RWPE2 (cell line): ENCODE data around the gene GPC5.

Source experiments
- ATAC-seq: fragments of 200-7000 bp; cut with Tn5 transposase; 3 replicates; pipeline ENCODE4 v1.9.1; 2021; ENCODE audit warnings: low read depth
- DNase-seq: peaks from one replicate; pipeline ENCODE4 v3.0.0-alpha.2; 2020; ENCODE audit warnings: low spot score
- H3K27ac ChIP-seq: fragments of 450-650 bp; 2 replicates; pipeline ENCODE4 v1.5.1; 2017; ENCODE audit warnings: mild to moderate bottlenecking; ENCODE audit not compliant: poor library complexity, severe bottlenecking
- H3K27me3 ChIP-seq: fragments of 250-450 bp; sonication (Bioruptor Pico); 2 replicates; pipeline ENCODE4 v1.5.1; 2021; ENCODE audit warnings: mild to moderate bottlenecking, moderate library complexity; ENCODE audit not compliant: insufficient read depth, poor library complexity, severe bottlenecking
- H3K36me3 ChIP-seq: fragments of 250-450 bp; sonication (Bioruptor Pico); 2 replicates; pipeline ENCODE4 v1.5.1; 2020; ENCODE audit warnings: low read depth, mild to moderate bottlenecking, moderate library complexity
- H3K4me1 ChIP-seq: fragments of 250-450 bp; sonication (Bioruptor Pico); 2 replicates; pipeline ENCODE4 v1.5.1; 2021; ENCODE audit warnings: mild to moderate bottlenecking, moderate library complexity; ENCODE audit not compliant: insufficient read depth, poor library complexity, severe bottlenecking
- H3K4me3 ChIP-seq: fragments of 250-450 bp; sonication (Bioruptor Pico); 2 replicates; pipeline ENCODE4 v1.5.1; 2021; ENCODE audit warnings: mild to moderate bottlenecking, moderate library complexity; ENCODE audit not compliant: severe bottlenecking
- H3K9me3 ChIP-seq: fragments of 250-450 bp; sonication (Bioruptor Pico); 2 replicates; pipeline ENCODE4 v1.5.1; 2021; ENCODE audit warnings: mild to moderate bottlenecking, moderate library complexity; ENCODE audit not compliant: severe bottlenecking
- CTCF ChIP-seq: fragments of 450-650 bp; IDR thresholded peaks from one replicate; pipeline ENCODE4 v1.5.1; 2017; ENCODE audit warnings: mild to moderate bottlenecking, moderate library complexity; ENCODE audit not compliant: poor library complexity, severe bottlenecking

The GPC5 gene

DNA sequence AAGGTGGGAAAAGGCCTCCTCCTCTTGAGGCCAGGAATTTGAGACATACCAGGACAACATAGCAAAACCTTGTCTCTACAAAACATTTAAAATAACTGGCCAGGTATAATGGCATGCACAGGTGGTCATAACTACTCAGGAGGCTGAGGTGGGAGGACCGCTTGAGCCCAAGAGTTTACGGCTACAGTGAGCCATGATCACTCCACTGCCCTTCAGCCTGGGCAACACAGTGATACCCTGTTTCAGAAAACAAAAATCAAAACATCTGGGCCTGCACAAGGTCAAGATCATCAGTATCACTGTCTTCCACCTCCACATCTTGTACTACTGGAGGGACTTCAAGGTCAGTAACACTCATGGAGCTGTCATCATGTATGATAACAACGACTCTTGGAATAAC lies 1085.5 kb downstream of the GPC5 start:
- Histone ChIP-seq H3K27ac (no peak overlapping the region), H3K36me3 (no peaks in the 10 kb centered on the region), H3K9me3 (peaks cover 3% of the 10 kb centered on the region), H3K4me1 (no peaks in the 10 kb centered on the region), H3K27me3 (no peaks in the 10 kb centered on the region), H3K4me3 (no peak overlapping the region)
- no peak for TF ChIP-seq CTCF
- ATAC-seq (no peak), DNase-seq (no peak)

GRCh38 chr13:92487238-92487637 lies 1088.8 kb downstream of the GPC5 start:
- Histone ChIP-seq H3K27ac (no peak overlapping the region), H3K4me3 (no peak overlapping the region), H3K4me1 (no peaks in the 10 kb centered on the region), H3K9me3 (no peaks in the 10 kb centered on the region), H3K36me3 (no peaks in the 10 kb centered on the region), H3K27me3 (no peaks in the 10 kb centered on the region)
- no peak for TF ChIP-seq CTCF
- DNase-seq, result no peak
- no peak for ATAC-seq

GRCh38 chr13:92488249-92488852 lies 1089.9 kb downstream of the GPC5 start:
- Histone ChIP-seq H3K4me3 (no peak overlapping the region), H3K4me1 (no peaks in the 10 kb centered on the region), H3K27ac (no peak overlapping the region), H3K27me3 (no peaks in the 10 kb centered on the region), H3K36me3 (no peaks in the 10 kb centered on the region), H3K9me3 (no peaks in the 10 kb centered on the region)
- DNase-seq (no peak), ATAC-seq (no peak)
- no peak for TF ChIP-seq CTCF

DNA sequence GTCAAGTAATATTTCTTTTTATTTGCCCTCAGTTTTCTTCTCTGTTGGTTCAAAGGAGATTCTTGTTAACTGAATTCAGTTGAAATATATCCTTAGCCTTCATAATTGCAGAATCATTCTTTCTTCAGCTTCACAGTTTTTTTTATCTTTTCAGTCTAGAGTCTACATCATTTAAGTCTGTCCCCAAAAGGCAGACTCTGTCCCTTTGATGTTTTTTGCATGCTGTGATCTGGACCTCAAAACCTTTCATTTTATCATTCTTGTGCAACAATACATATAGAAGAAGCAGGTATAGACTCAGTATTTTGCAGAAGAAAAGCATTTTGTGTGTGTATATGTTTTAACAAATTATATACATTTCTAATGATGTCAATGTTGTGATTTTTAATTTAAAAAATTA lies 1093.4 kb downstream of the GPC5 start:
- no peak for DNase-seq
- no peak for ATAC-seq
- TF ChIP-seq CTCF, result no peak
- Histone ChIP-seq H3K36me3 (no peaks in the 10 kb centered on the region), H3K4me3 (no peak overlapping the region), H3K9me3 (no peaks in the 10 kb centered on the region), H3K27ac (no peak overlapping the region), H3K4me1 (no peaks in the 10 kb centered on the region), H3K27me3 (no peaks in the 10 kb centered on the region)

DNA sequence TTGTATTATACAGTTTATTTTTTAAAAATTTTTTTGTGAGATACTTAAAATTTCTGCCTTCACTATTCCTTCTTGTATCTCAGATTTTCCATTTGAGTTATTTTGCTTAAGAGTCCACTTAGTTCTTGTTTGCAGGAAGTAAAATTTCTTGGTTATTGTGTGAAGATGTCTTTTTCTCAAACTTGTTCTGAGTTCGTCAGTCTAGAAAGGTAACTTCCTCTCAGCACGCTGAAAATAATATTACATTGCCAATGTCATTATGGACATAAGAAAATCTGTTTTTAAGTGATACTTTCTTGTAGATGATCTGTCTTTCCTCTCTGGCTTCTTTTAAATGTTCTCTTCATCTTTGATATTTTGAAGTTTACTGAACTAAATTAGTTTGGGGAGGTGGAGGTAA lies 1096.5 kb downstream of the GPC5 start:
- Histone ChIP-seq H3K4me1 (no peaks in the 10 kb centered on the region), H3K36me3 (no peaks in the 10 kb centered on the region), H3K27me3 (no peaks in the 10 kb centered on the region), H3K27ac (no peak overlapping the region), H3K4me3 (no peak overlapping the region), H3K9me3 (no peaks in the 10 kb centered on the region)
- ATAC-seq, result no peak
- DNase-seq, result no peak
- no peak for TF ChIP-seq CTCF
